HCT116 (cell line): Measurements from ENCODE around the gene RNGTT.

Source experiments
- CEBPB ChIP-seq: IDR thresholded peaks from 2 replicates; pipeline ENCODE4 v1.6.1; 2012; ENCODE audit warnings: low read depth
- ELF1 ChIP-seq: IDR thresholded peaks from 2 replicates; pipeline ENCODE4 v1.6.1; 2012; ENCODE audit warnings: low read depth, borderline replicate concordance
- EZH2phosphoT487 ChIP-seq: fragments of 200-600 bp; IDR thresholded peaks from 2 replicates; pipeline ENCODE4 v1.6.1; 2018; ENCODE audit warnings: antibody characterized with exemption, borderline replicate concordance
- MAX ChIP-seq: IDR thresholded peaks from 2 replicates; pipeline ENCODE4 v1.6.1; 2012
- POLR2A ChIP-seq: IDR thresholded peaks from 2 replicates; pipeline ENCODE4 v1.7.0; 2011; ENCODE audit warnings: borderline replicate concordance; ENCODE audit not compliant: insufficient read depth, insufficient read length; ENCODE audit errors: extremely low read depth
- POLR2AphosphoS5 ChIP-seq: IDR thresholded peaks from 2 replicates; pipeline ENCODE4 v1.6.1; 2011; ENCODE audit warnings: mild to moderate bottlenecking, low read depth, low read length, moderate library complexity
- RAD21 ChIP-seq: IDR thresholded peaks from 2 replicates; pipeline ENCODE4 v1.6.1; 2012; ENCODE audit warnings: low read depth, mild to moderate bottlenecking
- TF ChIP-seq, protein P1 (sequence below), 3 experiments: fragments of 200-600 bp in 1 of 3; sonication (generic) in 1 of 3; IDR thresholded peaks in 2 of 3; conservative IDR thresholded peaks in 1 of 3; 2 replicates each; pipeline ENCODE4 v1.5.1; 2012 to 2017; ENCODE audit warnings: low read depth in 2 of 3, low read length in 2 of 3, antibody characterized with exemption in 1 of 3, borderline replicate concordance in 1 of 3, control low read depth in 1 of 3, mild to moderate bottlenecking in 1 of 3, mixed read lengths in 1 of 3, mixed run types in 1 of 3, moderate library complexity in 1 of 3; ENCODE audit not compliant: insufficient read depth in 1 of 3

GRCh38 chr6:88835210-88835609 is 128.2 kb downstream of the RNGTT start:
- TF ChIP-seq POLR2A (no peak), EZH2phosphoT487 (no peak), MAX (no peak), CEBPB (no peak), ELF1 (no peak), RAD21 (no peak), POLR2AphosphoS5 (no peak)
- TF ChIP-seq, protein P1, sequence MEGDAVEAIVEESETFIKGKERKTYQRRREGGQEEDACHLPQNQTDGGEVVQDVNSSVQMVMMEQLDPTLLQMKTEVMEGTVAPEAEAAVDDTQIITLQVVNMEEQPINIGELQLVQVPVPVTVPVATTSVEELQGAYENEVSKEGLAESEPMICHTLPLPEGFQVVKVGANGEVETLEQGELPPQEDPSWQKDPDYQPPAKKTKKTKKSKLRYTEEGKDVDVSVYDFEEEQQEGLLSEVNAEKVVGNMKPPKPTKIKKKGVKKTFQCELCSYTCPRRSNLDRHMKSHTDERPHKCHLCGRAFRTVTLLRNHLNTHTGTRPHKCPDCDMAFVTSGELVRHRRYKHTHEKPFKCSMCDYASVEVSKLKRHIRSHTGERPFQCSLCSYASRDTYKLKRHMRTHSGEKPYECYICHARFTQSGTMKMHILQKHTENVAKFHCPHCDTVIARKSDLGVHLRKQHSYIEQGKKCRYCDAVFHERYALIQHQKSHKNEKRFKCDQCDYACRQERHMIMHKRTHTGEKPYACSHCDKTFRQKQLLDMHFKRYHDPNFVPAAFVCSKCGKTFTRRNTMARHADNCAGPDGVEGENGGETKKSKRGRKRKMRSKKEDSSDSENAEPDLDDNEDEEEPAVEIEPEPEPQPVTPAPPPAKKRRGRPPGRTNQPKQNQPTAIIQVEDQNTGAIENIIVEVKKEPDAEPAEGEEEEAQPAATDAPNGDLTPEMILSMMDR (IDR thresholded peaks at IDR 0.05 in 2 of 3, conservative IDR thresholded peaks at IDR 0.05 in 1 of 3; ENCODE audit: borderline replicate concordance in 1 of 3, insufficient read depth in 1 of 3, low read depth in 2 of 3, low read length in 2 of 3), result no peak
